Fibroblast of villous mesenchyme (primary cell): ENCODE measurements around the gene COLEC11. TPM values are rescaled to one million over a fixed set of nuclear protein-coding genes. Genes with fewer than 3 reads are reported as not detected.
A peak's percentile ranks its signal among the peaks of the same experiment; 100 is the strongest.

Experiments
- DNase-seq: peaks from one replicate; pipeline ENCODE4 v3.0.0-alpha.2; 2010; ENCODE audit warnings: low read depth
- H3K4me3 ChIP-seq: 2 replicates; pipeline ENCODE4 v1.5.1; 2011; ENCODE audit warnings: low read depth, mild to moderate bottlenecking, low read length
- CTCF ChIP-seq: IDR thresholded peaks from 2 replicates; pipeline ENCODE4 v1.5.1; 2012; ENCODE audit warnings: low read depth, mild to moderate bottlenecking, low read length; ENCODE audit not compliant: insufficient read depth
- total RNA-seq: library from RNA; depleted of rRNA; stranded (reverse); fragments of >200 nt; gene quantifications from 2 replicates; pipeline ENCODE4 v1.2.3, GENCODE V29; 2012

The COLEC11 gene
- total RNA-seq, 1 donor, result 0.43 TPM

- H3K4me3 ChIP-seq, result peak overlapping the region; percentile 40
- TF ChIP-seq CTCF, result no peak
- DNase-seq, result peak; percentile 99
These were observed 9.4 kb upstream of the COLEC11 start for GRCh38 chr2:3585261-3586109.

- TF ChIP-seq CTCF, result no peak
- no peak overlapping the region for H3K4me3 ChIP-seq
- no peak for DNase-seq
These were observed 8.7 kb upstream of the COLEC11 start for GRCh38 chr2:3586220-3586619.

- no peak overlapping the region for H3K4me3 ChIP-seq
- no peak for DNase-seq
- TF ChIP-seq CTCF, result no peak
These were observed 7.9 kb upstream of the COLEC11 start for GRCh38 chr2:3587021-3587420.

GRCh38 chr2:3587432-3587831 is 7.5 kb upstream of the COLEC11 start:
- TF ChIP-seq CTCF, result no peak
- no peak overlapping the region for H3K4me3 ChIP-seq
- DNase-seq, result peak; percentile 70

GRCh38 chr2:3588084-3588483 is 6.8 kb upstream of the COLEC11 start:
- no peak for TF ChIP-seq CTCF
- no peak overlapping the region for H3K4me3 ChIP-seq
- DNase-seq, result no peak

GRCh38 chr2:3589086-3589485 is 5.8 kb upstream of the COLEC11 start:
- no peak for TF ChIP-seq CTCF
- no peak overlapping the region for H3K4me3 ChIP-seq
- DNase-seq, result no peak

GRCh38 chr2:3595404-3595803 is 492 bp downstream of the COLEC11 start:
- no peak overlapping the region for H3K4me3 ChIP-seq
- no peak for DNase-seq
- no peak for TF ChIP-seq CTCF
